ENCODE results near the gene PLD6. TPM values are rescaled to one million over a fixed set of nuclear protein-coding genes. Genes with fewer than 3 reads are reported as not detected.

The PLD6 gene
- total RNA-seq, 1 experiment from 2014 or later = 4.2 TPM

GRCh38 chr17:17182598-17183136 is 23.5 kb downstream of the PLD6 start:
- in situ Hi-C loops (cut with HindIII; ENCODE audit: low pct_unique_long_range_greater_than_20kb, low sequenced_read_pairs) (no loop called here), intact Hi-C loops (cut with micrococcal nuclease; ENCODE audit: unreplicated experiment) (no loop called here)
- CTCF ChIA-PET = no interaction called here
- TF ChIP-seq, protein P1, sequence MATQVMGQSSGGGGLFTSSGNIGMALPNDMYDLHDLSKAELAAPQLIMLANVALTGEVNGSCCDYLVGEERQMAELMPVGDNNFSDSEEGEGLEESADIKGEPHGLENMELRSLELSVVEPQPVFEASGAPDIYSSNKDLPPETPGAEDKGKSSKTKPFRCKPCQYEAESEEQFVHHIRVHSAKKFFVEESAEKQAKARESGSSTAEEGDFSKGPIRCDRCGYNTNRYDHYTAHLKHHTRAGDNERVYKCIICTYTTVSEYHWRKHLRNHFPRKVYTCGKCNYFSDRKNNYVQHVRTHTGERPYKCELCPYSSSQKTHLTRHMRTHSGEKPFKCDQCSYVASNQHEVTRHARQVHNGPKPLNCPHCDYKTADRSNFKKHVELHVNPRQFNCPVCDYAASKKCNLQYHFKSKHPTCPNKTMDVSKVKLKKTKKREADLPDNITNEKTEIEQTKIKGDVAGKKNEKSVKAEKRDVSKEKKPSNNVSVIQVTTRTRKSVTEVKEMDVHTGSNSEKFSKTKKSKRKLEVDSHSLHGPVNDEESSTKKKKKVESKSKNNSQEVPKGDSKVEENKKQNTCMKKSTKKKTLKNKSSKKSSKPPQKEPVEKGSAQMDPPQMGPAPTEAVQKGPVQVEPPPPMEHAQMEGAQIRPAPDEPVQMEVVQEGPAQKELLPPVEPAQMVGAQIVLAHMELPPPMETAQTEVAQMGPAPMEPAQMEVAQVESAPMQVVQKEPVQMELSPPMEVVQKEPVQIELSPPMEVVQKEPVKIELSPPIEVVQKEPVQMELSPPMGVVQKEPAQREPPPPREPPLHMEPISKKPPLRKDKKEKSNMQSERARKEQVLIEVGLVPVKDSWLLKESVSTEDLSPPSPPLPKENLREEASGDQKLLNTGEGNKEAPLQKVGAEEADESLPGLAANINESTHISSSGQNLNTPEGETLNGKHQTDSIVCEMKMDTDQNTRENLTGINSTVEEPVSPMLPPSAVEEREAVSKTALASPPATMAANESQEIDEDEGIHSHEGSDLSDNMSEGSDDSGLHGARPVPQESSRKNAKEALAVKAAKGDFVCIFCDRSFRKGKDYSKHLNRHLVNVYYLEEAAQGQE (IDR thresholded peaks at IDR 0.05; ENCODE audit: insufficient read depth in 1 of 2, low read depth in 2 of 2, low read length in 1 of 2) = no peak
- TF ChIP-seq SIN3A (IDR thresholded peaks at IDR 0.05; ENCODE audit: borderline replicate concordance, insufficient read depth, low read depth, low read length) = no peak
- TF ChIP-seq POLR2AphosphoS5 (IDR thresholded peaks at IDR 0.05; ENCODE audit: low read depth, low read length) = no peak
- TF ChIP-seq TCF7L2 (IDR thresholded peaks at IDR 0.05; ENCODE audit: low read depth, low read length) = no peak
- TF ChIP-seq, protein P2, sequence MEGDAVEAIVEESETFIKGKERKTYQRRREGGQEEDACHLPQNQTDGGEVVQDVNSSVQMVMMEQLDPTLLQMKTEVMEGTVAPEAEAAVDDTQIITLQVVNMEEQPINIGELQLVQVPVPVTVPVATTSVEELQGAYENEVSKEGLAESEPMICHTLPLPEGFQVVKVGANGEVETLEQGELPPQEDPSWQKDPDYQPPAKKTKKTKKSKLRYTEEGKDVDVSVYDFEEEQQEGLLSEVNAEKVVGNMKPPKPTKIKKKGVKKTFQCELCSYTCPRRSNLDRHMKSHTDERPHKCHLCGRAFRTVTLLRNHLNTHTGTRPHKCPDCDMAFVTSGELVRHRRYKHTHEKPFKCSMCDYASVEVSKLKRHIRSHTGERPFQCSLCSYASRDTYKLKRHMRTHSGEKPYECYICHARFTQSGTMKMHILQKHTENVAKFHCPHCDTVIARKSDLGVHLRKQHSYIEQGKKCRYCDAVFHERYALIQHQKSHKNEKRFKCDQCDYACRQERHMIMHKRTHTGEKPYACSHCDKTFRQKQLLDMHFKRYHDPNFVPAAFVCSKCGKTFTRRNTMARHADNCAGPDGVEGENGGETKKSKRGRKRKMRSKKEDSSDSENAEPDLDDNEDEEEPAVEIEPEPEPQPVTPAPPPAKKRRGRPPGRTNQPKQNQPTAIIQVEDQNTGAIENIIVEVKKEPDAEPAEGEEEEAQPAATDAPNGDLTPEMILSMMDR (IDR thresholded peaks at IDR 0.05) = no peak
- no TSS peak for BruUV-seq (replicated peaks)
- ATAC-seq (no peak), DNase-seq (ENCODE audit: low read depth, low spot score) (no peak)
- POLR2A ChIA-PET = no interaction called here
- Histone ChIP-seq H3K27ac (ENCODE audit: low read length) (no peak overlapping the region), H3K27me3 (ENCODE audit: control insufficient read depth, insufficient read depth, low read length) (no peaks in the 10 kb centered on the region), H3K9me3 (ENCODE audit: control insufficient read depth, insufficient read depth, low read depth, low read length) (no peaks in the 10 kb centered on the region), H3K4me3 (ENCODE audit: low read depth in 2 of 2, low read length in 2 of 2) (no peak overlapping the region), H3K4me1 (ENCODE audit: control insufficient read depth, insufficient read depth, low read length) (no peaks in the 10 kb centered on the region), H3K36me3 (ENCODE audit: control insufficient read depth, insufficient read depth, low read length) (no peaks in the 10 kb centered on the region)

DNA sequence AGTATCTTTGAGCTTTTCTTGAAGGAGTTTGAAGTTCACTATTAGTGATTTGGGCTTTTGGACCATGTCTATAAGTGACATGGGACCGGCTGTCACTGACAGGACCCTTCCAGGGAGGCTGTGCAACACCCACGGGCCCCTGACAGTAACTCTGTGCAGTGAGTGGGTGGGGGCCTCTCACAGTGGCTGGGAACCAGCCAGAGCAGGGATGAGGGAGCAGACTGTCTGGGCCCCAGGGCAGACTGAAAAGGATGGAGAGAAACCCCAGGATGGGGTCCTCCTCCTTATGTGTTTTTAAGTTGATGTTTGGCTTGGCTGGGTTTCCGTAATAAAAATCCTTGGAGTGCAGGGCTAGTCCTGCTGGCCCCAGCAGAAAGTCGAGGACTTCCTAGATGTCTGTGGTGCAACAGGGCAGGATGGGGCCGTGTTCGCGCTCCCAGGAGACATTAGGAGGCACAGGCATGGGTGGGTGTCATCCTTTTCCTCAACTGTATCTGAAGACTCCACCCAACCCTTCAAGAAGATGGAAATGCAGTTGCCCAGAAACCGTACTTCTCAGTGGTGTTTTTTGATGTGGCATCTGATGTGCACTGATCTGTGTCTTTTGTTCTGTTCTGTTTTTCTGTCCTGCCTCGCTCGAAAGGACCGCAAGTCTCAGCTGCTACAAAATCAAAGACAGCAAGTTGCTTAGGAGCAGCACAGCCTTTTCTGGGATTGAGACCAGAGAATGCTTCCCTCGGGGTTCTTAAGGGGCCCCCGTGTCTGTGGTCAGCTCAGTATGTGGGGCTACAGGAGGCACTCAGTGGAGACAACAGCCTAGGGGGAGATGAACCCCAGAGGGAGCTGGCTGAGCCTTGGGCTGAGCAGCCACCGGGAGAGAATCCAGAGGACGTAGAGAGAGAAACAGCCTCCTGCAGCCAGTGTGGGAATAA is 24.2 kb downstream of the PLD6 start:
- TF ChIP-seq POLR2AphosphoS5 (IDR thresholded peaks at IDR 0.05; ENCODE audit: low read depth, low read length) (no peak), TCF7L2 (IDR thresholded peaks at IDR 0.05; ENCODE audit: low read depth, low read length) (no peak), SIN3A (IDR thresholded peaks at IDR 0.05; ENCODE audit: borderline replicate concordance, insufficient read depth, low read depth, low read length) (no peak)
- TF ChIP-seq, protein P1 (IDR thresholded peaks at IDR 0.05; ENCODE audit: insufficient read depth in 1 of 2, low read depth in 2 of 2, low read length in 1 of 2) = no peak
- TF ChIP-seq, protein P2 (IDR thresholded peaks at IDR 0.05) = no peak
- H3K9me3 ChIP-seq (ENCODE audit: control insufficient read depth, insufficient read depth, low read depth, low read length) = no peaks in the 10 kb centered on the region
- intact Hi-C loops (cut with micrococcal nuclease; ENCODE audit: unreplicated experiment) (no loop called here), in situ Hi-C loops (cut with HindIII; ENCODE audit: low pct_unique_long_range_greater_than_20kb, low sequenced_read_pairs) (no loop called here)
- DNase-seq (ENCODE audit: low read depth, low spot score) = no peak
- H3K27ac ChIP-seq (ENCODE audit: low read length) = no peak overlapping the region
- H3K4me1 ChIP-seq (ENCODE audit: control insufficient read depth, insufficient read depth, low read length) = no peaks in the 10 kb centered on the region
- CTCF ChIA-PET = no interaction called here
- no peak for ATAC-seq
- POLR2A ChIA-PET = no interaction called here
- no TSS peak for BruUV-seq (replicated peaks)
- H3K4me3 ChIP-seq (ENCODE audit: low read depth in 2 of 2, low read length in 2 of 2) = no peak overlapping the region
- H3K27me3 ChIP-seq (ENCODE audit: control insufficient read depth, insufficient read depth, low read length) = no peaks in the 10 kb centered on the region
- H3K36me3 ChIP-seq (ENCODE audit: control insufficient read depth, insufficient read depth, low read length) = no peaks in the 10 kb centered on the region
